ENCODE results near the gene DOCK9. TPM values are rescaled to one million over a fixed set of nuclear protein-coding genes. Genes with fewer than 3 reads are reported as not detected.

The DOCK9 gene
- total RNA-seq (323 and 334 TPM in 2 replicates), polyA plus RNA-seq (129 and 147 TPM in 2 replicates), polyA minus RNA-seq (346 and 363 TPM in 2 replicates), Bru-seq, nascent RNA (percentile 97 among the genes with signal in this experiment), BruChase-seq, experiment 1, labeled RNA remaining after a 6-hour chase (percentile 89 among the genes with signal in this experiment), BruChase-seq, experiment 2, labeled RNA remaining after a 2-hour chase (percentile 94 among the genes with signal in this experiment)
- polyA plus RNA-seq (2011; cell fraction: cytosol; rRNA removed): 157 and 160 TPM in 2 replicates
- 346 and 384 TPM in 2 replicates for polyA plus RNA-seq (2011; cell fraction: nucleus; rRNA removed)
- polyA plus RNA-seq (2012): 202 and 235 TPM in 2 replicates
- polyA minus RNA-seq (2011; cell fraction: cytosol; rRNA and poly(A)+ RNA removed): 17.8 TPM
- polyA minus RNA-seq (2011; cell fraction: nucleus; rRNA and poly(A)+ RNA removed): 536 and 739 TPM in 2 replicates
- long read RNA-seq, full-length matches to known transcripts: 1 of 96 reads
- long read RNA-seq, partial matches to known transcripts: 38 of 96 reads
- long read RNA-seq, other reads (novel, unspliced or antisense): 57 of 96 reads

- Histone ChIP-seq H3K27me3 (ENCODE audit: control insufficient read depth in 2 of 2, insufficient read depth in 2 of 2, low read length in 2 of 2) (no peaks in the 10 kb centered on the region), H3K4me2 (ENCODE audit: insufficient read depth, low read length) (peak within 1 kb of the TSS; percentile 98), H2AFZ (ENCODE audit: low read depth, low read length) (no peak within 1 kb of the TSS), H3K9me1 (replicated peaks; ENCODE audit: control insufficient read depth, extremely low read depth, insufficient read depth, low read length) (no peaks in the 10 kb centered on the region), H3K79me2 (ENCODE audit: control insufficient read depth, insufficient read depth, low read length) (peaks cover 49% of the 10 kb centered on the region), H3K9ac (replicated peaks; ENCODE audit: extremely low read depth, insufficient read depth, low read length) (peak within 1 kb of the TSS; percentile 99), H3K4me1 (ENCODE audit: control insufficient read depth, extremely low read depth, insufficient read depth, low read length) (peaks cover 52% of the 10 kb centered on the region), H3K9me3 (replicated peaks; ENCODE audit: control insufficient read depth, insufficient read depth, low read length) (no peaks in the 10 kb centered on the region), H3K36me3 (ENCODE audit: control insufficient read depth in 2 of 2, extremely low read depth in 1 of 2, insufficient read depth in 2 of 2, low read length in 2 of 2) (no peaks in the 10 kb centered on the region), H3K4me3 (replicated peaks in 1 of 3; ENCODE audit: insufficient read depth in 1 of 3, low read depth in 1 of 3, low read length in 3 of 3) (peak within 1 kb of the TSS; percentile 47 to 100 (median 86)), H3K27ac (ENCODE audit: insufficient read depth, low read depth, low read length) (peak within 1 kb of the TSS; percentile 97), H4K20me1 (replicated peaks; ENCODE audit: control insufficient read depth, extremely low read depth, insufficient read depth, low read length) (no peaks in the 10 kb centered on the region)
- DNase-seq (ENCODE audit: low read depth, low spot score) (peak; percentile 89), FAIRE-seq (peak; percentile 72)
- intact Hi-C loops (cut with micrococcal nuclease): loop anchor here (1.0 to 5.0 kb wide), 5 partner anchors 28 to 110 kb away; no protein-coding TSS in a partner anchor
- CTCF ChIA-PET: interaction anchor here (0.7 to 3.8 kb wide), 15 partner anchors 9 to 137 kb away, joined by 3 to 37 read pairs (median 4); no protein-coding TSS in a partner anchor
- POLR2A ChIA-PET: interaction anchor here (0.6 to 1.5 kb wide), 6 partner anchors 8 to 87 kb away, joined by 3 to 8 read pairs (median 4); no protein-coding TSS in a partner anchor
- BruUV-seq (replicated peaks): TSS peak; percentile 23
- dilution Hi-C loops (cut with MboI; ENCODE audit: extremely low pct_ligation_motif_present, low sequenced_read_pairs): no loop called here
- TF ChIP-seq GATA2 (IDR thresholded peaks at IDR 0.05; ENCODE audit: insufficient read depth, insufficient read length, low read depth, low read length) (no peak), POLR2A (IDR thresholded peaks at IDR 0.05; ENCODE audit: low read depth, low read length) (peak; percentile 87), JUN (IDR thresholded peaks at IDR 0.05; ENCODE audit: borderline replicate concordance, insufficient read depth, insufficient read length, low read depth) (no peak), MAX (IDR thresholded peaks at IDR 0.05; ENCODE audit: insufficient read depth, insufficient read length) (no peak), CTCF (IDR thresholded peaks at IDR 0.05; ENCODE audit: extremely low read depth in 1 of 2, insufficient read depth in 1 of 2, low read depth in 1 of 2, low read length in 2 of 2) (no peak), MYC (IDR thresholded peaks at IDR 0.05; ENCODE audit: low read depth, low read length) (no peak), POLR2AphosphoS5 (IDR thresholded peaks at IDR 0.05; ENCODE audit: insufficient read depth, low read depth, low read length) (peak; percentile 58), FOS (IDR thresholded peaks at IDR 0.05; ENCODE audit: borderline replicate concordance, insufficient read depth, low read length) (no peak), EZH2 (IDR thresholded peaks at IDR 0.05; ENCODE audit: borderline replicate concordance, low read depth, low read length, severe bottlenecking) (no peak)
Measured at GRCh38 chr13:98977568-98978265, at the start of gene DOCK9. TSS of gene DOCK9 (minus strand) at chr13:98978064. CDS start at chr13:98977909, 155 bp downstream.

Data from endothelial cell of umbilical vein (primary cell).